SU-DHL-6 (cell line): Measurements from ENCODE around the gene TRAF2.

Source experiments
- H2AFZ ChIP-seq: fragments of 200-600 bp; sonication (generic); 2 replicates; pipeline ENCODE4 v1.6.1; 2014; ENCODE audit warnings: low read depth, mild to moderate bottlenecking, moderate library complexity, mixed read lengths, antibody characterized with exemption, low read length; ENCODE audit not compliant: severe bottlenecking
- H3F3A ChIP-seq: fragments of 200-600 bp; shearing (Covaris generic); 2 replicates; pipeline ENCODE4 v1.6.0; 2016; ENCODE audit warnings: antibody characterized with exemption, mild to moderate bottlenecking; ENCODE audit not compliant: insufficient read depth
- H3K27ac ChIP-seq: fragments of 200-600 bp; sonication (generic); 2 replicates; pipeline ENCODE4 v1.5.1; 2016; ENCODE audit warnings: low read depth, mild to moderate bottlenecking, low read length, moderate library complexity, mixed read lengths
- H3K27me3 ChIP-seq: fragments of 200-600 bp; sonication (generic), shearing (Covaris generic); 2 replicates; pipeline ENCODE4 v1.6.0; 2014; ENCODE audit warnings: mild to moderate bottlenecking, low read length
- H3K36me3 ChIP-seq: fragments of 200-600 bp; sonication (generic); 2 replicates; pipeline ENCODE4 v1.6.1; 2014; ENCODE audit warnings: mild to moderate bottlenecking, low read length, mixed read lengths
- H3K4me2 ChIP-seq: fragments of 300-600, 200-600 bp; shearing (Covaris generic), sonication (generic); 2 replicates; pipeline ENCODE4 v1.6.0; 2014; ENCODE audit warnings: low read length, low read depth, mild to moderate bottlenecking; ENCODE audit not compliant: poor library complexity, severe bottlenecking
- H3K4me3 ChIP-seq: fragments of 200-600 bp; sonication (generic); 2 replicates; pipeline ENCODE4 v1.5.1; 2014; ENCODE audit warnings: antibody characterized with exemption, low read length, mild to moderate bottlenecking, mixed read lengths; ENCODE audit not compliant: insufficient read depth, poor library complexity, severe bottlenecking
- H3K79me2 ChIP-seq: fragments of 200-600 bp; sonication (generic); 2 replicates; pipeline ENCODE4 v1.6.1; 2014; ENCODE audit warnings: mild to moderate bottlenecking, low read length, moderate library complexity; ENCODE audit not compliant: insufficient read depth
- H3K9ac ChIP-seq: fragments of 200-600 bp; sonication (generic); 2 replicates; pipeline ENCODE4 v1.7.0; 2014; ENCODE audit warnings: mild to moderate bottlenecking, low read length
- H3K9me2 ChIP-seq: fragments of 200-600 bp; sonication (generic); replicated peaks from 2 replicates; pipeline ENCODE4 v1.6.1; 2014; ENCODE audit warnings: low read length; ENCODE audit not compliant: insufficient read depth
- H3K9me3 ChIP-seq: fragments of 200-600 bp; sonication (generic); 2 replicates; pipeline ENCODE4 v1.6.1; 2014; ENCODE audit warnings: low read length, mixed read lengths; ENCODE audit not compliant: insufficient read depth
- H4K20me1 ChIP-seq: fragments of 200-600 bp; sonication (generic); 2 replicates; pipeline ENCODE4 v1.6.1; 2014; ENCODE audit warnings: low read depth, mild to moderate bottlenecking, antibody characterized with exemption, low read length, moderate library complexity, mixed read lengths
- EZH2phosphoT487 ChIP-seq: fragments of 200-600 bp; sonication (generic), shearing (Covaris generic); conservative IDR thresholded peaks from 2 replicates; pipeline ENCODE4 v1.6.1; 2018; ENCODE audit warnings: mild to moderate bottlenecking, antibody characterized with exemption, low read length, moderate library complexity, mixed read lengths
- TF ChIP-seq, protein P1 (sequence below): fragments of 200-600 bp; sonication (generic); IDR thresholded peaks from one replicate; pipeline ENCODE4 v1.5.1; 2017; ENCODE audit warnings: antibody characterized with exemption, mild to moderate bottlenecking, low read length, moderate library complexity; ENCODE audit not compliant: insufficient read depth, poor library complexity, severe bottlenecking

TRAF2 gene

DNA sequence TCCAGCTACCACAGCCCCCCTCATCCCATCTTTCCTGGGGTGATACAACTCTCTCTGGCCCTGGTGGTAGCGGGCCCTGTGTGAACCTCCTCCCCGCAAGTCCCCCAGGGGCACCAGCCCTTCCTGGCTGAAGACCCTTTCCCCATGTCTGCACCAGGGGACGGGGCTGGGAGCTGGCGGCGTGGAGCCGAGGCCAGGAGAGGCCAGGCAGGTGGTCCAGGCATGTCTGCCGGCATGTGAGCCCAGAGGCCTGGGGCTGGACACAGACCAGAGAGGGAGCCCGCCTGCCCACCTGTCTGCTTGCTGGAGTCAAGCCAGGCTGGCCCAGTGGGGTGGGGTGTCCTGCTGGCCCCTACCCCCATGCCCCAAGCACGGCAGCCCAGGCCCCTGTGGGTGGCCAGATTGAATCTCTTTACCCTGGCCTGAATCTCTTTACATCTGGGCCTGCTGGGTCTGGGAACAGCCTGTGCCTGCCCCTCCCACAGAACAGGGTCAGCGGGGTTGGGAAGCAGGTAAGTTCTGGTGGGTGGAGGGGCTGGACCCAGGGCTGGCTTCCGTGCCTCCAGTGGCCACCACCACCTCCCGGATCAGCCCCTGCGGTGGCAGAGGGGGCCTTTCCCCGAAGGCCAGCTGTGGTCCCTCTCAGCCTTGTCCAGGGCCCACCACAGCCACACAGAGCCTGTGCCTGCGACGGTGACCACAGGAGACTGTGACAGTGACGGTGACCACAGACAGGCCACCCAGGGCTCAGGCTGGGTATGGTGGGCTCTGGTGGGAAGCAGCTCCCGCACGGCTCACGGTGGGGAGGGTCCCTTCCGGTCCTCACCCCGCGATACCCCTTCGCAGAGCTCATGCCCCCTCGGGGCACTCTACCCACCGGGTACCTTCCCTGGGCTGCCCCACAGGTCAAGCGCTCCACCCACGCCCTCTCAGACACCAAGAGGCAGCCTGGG, 72.9 kb downstream of the TRAF2 start:
- Histone ChIP-seq H3K27me3 (no peaks in the 10 kb centered on the region), H3F3A (no peaks in the 10 kb centered on the region), H3K9ac (no peak overlapping the region), H3K79me2 (no peaks in the 10 kb centered on the region), H3K9me3 (no peaks in the 10 kb centered on the region), H3K36me3 (no peaks in the 10 kb centered on the region), H4K20me1 (no peaks in the 10 kb centered on the region), H3K4me3 (no peak overlapping the region), H3K9me2 (no peaks in the 10 kb centered on the region), H2AFZ (no peak overlapping the region), H3K4me2 (no peak overlapping the region), H3K27ac (no peak overlapping the region)
- TF ChIP-seq EZH2phosphoT487, result no peak
- TF ChIP-seq, protein P1, sequence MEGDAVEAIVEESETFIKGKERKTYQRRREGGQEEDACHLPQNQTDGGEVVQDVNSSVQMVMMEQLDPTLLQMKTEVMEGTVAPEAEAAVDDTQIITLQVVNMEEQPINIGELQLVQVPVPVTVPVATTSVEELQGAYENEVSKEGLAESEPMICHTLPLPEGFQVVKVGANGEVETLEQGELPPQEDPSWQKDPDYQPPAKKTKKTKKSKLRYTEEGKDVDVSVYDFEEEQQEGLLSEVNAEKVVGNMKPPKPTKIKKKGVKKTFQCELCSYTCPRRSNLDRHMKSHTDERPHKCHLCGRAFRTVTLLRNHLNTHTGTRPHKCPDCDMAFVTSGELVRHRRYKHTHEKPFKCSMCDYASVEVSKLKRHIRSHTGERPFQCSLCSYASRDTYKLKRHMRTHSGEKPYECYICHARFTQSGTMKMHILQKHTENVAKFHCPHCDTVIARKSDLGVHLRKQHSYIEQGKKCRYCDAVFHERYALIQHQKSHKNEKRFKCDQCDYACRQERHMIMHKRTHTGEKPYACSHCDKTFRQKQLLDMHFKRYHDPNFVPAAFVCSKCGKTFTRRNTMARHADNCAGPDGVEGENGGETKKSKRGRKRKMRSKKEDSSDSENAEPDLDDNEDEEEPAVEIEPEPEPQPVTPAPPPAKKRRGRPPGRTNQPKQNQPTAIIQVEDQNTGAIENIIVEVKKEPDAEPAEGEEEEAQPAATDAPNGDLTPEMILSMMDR, result no peak

- no peak overlapping the region for H3K4me2 ChIP-seq
- no peak overlapping the region for H3K4me3 ChIP-seq
- no peaks in the 10 kb centered on the region for H3K79me2 ChIP-seq
- no peaks in the 10 kb centered on the region for H4K20me1 ChIP-seq
- H2AFZ ChIP-seq, result no peak overlapping the region
- H3K27me3 ChIP-seq, result no peaks in the 10 kb centered on the region
- H3K9ac ChIP-seq, result no peak overlapping the region
- no peaks in the 10 kb centered on the region for H3K36me3 ChIP-seq
- H3K9me2 ChIP-seq, result no peaks in the 10 kb centered on the region
- H3K9me3 ChIP-seq, result no peaks in the 10 kb centered on the region
- no peak for TF ChIP-seq EZH2phosphoT487
- TF ChIP-seq, protein P1, result no peak
- no peaks in the 10 kb centered on the region for H3F3A ChIP-seq
- no peak overlapping the region for H3K27ac ChIP-seq
Observed at GRCh38 chr9:136960212-136960937, 74.1 kb downstream of the TRAF2 start.

GRCh38 chr9:136960938-136961275, 74.6 kb downstream of the TRAF2 start:
- H3K4me2 ChIP-seq, result no peak overlapping the region

More at GRCh38 chr9:136960938-136961275, 74.6 kb downstream of the TRAF2 start:
- H2AFZ ChIP-seq, result no peak overlapping the region
- no peak for TF ChIP-seq EZH2phosphoT487
- TF ChIP-seq, protein P1, result no peak
- H3K4me3 ChIP-seq, result no peak overlapping the region
- no peak overlapping the region for H3K27ac ChIP-seq
- H3K27me3 ChIP-seq, result no peaks in the 10 kb centered on the region
- no peaks in the 10 kb centered on the region for H4K20me1 ChIP-seq
- no peaks in the 10 kb centered on the region for H3F3A ChIP-seq
- H3K9me3 ChIP-seq, result no peaks in the 10 kb centered on the region
- H3K9ac ChIP-seq, result no peak overlapping the region
- H3K79me2 ChIP-seq, result no peaks in the 10 kb centered on the region
- H3K9me2 ChIP-seq, result no peaks in the 10 kb centered on the region
- no peaks in the 10 kb centered on the region for H3K36me3 ChIP-seq
